ENCODE results near the gene MAP2K6. TPM values are rescaled to one million over a fixed set of nuclear protein-coding genes. Genes with fewer than 3 reads are reported as not detected.

The MAP2K6 gene
- total RNA-seq, 1 experiment from 2014 or later: 43.0 TPM

GRCh38 chr17:69424287-69425041 is 10.0 kb downstream of the MAP2K6 start:
- H3K4me3 Mint-ChIP-seq: no peak overlapping the region

More at GRCh38 chr17:69424287-69425041, 10.0 kb downstream of the MAP2K6 start:
- H3K9me3 Mint-ChIP-seq: no peaks in the 10 kb centered on the region
- TF ChIP-seq NFATC4 (CRISPR knock-in tag; IDR thresholded peaks at IDR 0.05) (no peak), MXD4 (CRISPR knock-in tag; IDR thresholded peaks at IDR 0.05; ENCODE audit: borderline replicate concordance) (no peak), ZNF671 (CRISPR knock-in tag; IDR thresholded peaks at IDR 0.05) (no peak), GABPB1 (CRISPR knock-in tag; IDR thresholded peaks at IDR 0.05) (no peak), PRDM15 (CRISPR knock-in tag; IDR thresholded peaks at IDR 0.05) (no peak), NFYB (CRISPR knock-in tag; conservative IDR thresholded peaks at IDR 0.05; ENCODE audit: low read depth) (no peak), MLX (CRISPR knock-in tag; IDR thresholded peaks at IDR 0.05) (no peak), FOXP1 (CRISPR knock-in tag; IDR thresholded peaks at IDR 0.05; ENCODE audit: borderline replicate concordance) (no peak), ZNF121 (CRISPR knock-in tag; IDR thresholded peaks at IDR 0.05) (no peak), FOXK1 (CRISPR knock-in tag; IDR thresholded peaks at IDR 0.05) (no peak), GRHL2 (CRISPR knock-in tag; IDR thresholded peaks at IDR 0.05; ENCODE audit: insufficient replicate concordance, severe bottlenecking) (no peak), GTF2I (CRISPR knock-in tag; conservative IDR thresholded peaks at IDR 0.05) (no peak), ZNF263 (CRISPR knock-in tag; IDR thresholded peaks at IDR 0.05; ENCODE audit: low read depth) (no peak), NR1H2 (CRISPR knock-in tag; IDR thresholded peaks at IDR 0.05) (no peak), OVOL2 (CRISPR knock-in tag; IDR thresholded peaks at IDR 0.05; ENCODE audit: borderline replicate concordance) (no peak)
- TF ChIP-seq, protein P1, sequence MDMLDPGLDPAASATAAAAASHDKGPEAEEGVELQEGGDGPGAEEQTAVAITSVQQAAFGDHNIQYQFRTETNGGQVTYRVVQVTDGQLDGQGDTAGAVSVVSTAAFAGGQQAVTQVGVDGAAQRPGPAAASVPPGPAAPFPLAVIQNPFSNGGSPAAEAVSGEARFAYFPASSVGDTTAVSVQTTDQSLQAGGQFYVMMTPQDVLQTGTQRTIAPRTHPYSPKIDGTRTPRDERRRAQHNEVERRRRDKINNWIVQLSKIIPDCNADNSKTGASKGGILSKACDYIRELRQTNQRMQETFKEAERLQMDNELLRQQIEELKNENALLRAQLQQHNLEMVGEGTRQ (CRISPR knock-in tag; IDR thresholded peaks at IDR 0.05): no peak
- TF ChIP-seq, protein P2, sequence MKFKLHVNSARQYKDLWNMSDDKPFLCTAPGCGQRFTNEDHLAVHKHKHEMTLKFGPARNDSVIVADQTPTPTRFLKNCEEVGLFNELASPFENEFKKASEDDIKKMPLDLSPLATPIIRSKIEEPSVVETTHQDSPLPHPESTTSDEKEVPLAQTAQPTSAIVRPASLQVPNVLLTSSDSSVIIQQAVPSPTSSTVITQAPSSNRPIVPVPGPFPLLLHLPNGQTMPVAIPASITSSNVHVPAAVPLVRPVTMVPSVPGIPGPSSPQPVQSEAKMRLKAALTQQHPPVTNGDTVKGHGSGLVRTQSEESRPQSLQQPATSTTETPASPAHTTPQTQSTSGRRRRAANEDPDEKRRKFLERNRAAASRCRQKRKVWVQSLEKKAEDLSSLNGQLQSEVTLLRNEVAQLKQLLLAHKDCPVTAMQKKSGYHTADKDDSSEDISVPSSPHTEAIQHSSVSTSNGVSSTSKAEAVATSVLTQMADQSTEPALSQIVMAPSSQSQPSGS (CRISPR knock-in tag; IDR thresholded peaks at IDR 0.05; ENCODE audit: borderline replicate concordance, low read depth): no peak
- TF ChIP-seq, protein P3, sequence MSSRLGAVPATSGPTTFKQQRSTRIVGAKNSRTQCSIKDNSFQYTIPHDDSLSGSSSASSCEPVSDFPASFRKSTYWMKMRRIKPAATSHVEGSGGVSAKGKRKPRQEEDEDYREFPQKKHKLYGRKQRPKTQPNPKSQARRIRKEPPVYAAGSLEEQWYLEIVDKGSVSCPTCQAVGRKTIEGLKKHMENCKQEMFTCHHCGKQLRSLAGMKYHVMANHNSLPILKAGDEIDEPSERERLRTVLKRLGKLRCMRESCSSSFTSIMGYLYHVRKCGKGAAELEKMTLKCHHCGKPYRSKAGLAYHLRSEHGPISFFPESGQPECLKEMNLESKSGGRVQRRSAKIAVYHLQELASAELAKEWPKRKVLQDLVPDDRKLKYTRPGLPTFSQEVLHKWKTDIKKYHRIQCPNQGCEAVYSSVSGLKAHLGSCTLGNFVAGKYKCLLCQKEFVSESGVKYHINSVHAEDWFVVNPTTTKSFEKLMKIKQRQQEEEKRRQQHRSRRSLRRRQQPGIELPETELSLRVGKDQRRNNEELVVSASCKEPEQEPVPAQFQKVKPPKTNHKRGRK (CRISPR knock-in tag; IDR thresholded peaks at IDR 0.05; ENCODE audit: borderline replicate concordance): no peak
- ATAC-seq (no peak), DNase-seq (ENCODE audit: low spot score) (no peak)
- H3K4me1 Mint-ChIP-seq: peaks cover 77% of the 10 kb centered on the region
- CTCF ChIA-PET: interaction anchor here (0.7 to 2.4 kb wide), 3 partner anchors 30 to 99 kb away, joined by 3 to 6 read pairs (median 5); no protein-coding TSS in a partner anchor
- H3K27ac Mint-ChIP-seq: peak overlapping the region; percentile 31
- POLR2A ChIA-PET: no interaction called here
- peaks cover 3% of the 10 kb centered on the region; the same call in 1 of the 2 replicates for H3K36me3 Mint-ChIP-seq
- no peaks in the 10 kb centered on the region for H3K27me3 Mint-ChIP-seq (ENCODE audit: low read depth)
